ENCODE data around the gene CCDC61. TPM values are rescaled to one million over a fixed set of nuclear protein-coding genes. Genes with fewer than 3 reads are reported as not detected.

CCDC61 gene
- total RNA-seq, 1 experiment from 2014 or later = 31.0 TPM

DNA sequence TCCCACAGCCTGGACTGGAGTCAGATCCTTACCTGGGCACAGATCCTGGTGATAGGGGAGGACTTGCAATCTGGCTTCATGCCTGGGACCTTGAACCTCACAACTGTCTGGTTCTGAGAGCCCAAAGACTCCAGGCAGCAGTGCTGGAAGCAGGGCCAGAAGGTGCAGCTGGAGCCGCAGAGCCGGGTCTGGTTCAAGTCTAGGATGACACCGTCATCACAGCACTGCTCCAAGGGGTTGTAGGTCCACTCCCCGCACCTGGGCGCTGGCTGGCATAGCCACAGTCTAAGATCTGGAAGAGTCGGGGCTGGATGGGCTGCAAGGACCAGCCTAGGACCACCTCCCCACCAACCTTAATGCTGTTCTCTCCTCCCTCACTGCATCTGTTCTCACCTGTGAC is 44.9 kb downstream of the CCDC61 start:
- BruUV-seq (replicated peaks) = no TSS peak
- Mint-ChIP-seq H3K9me3 (ENCODE audit: low read depth, unreplicated experiment) (peaks cover 2% of the 10 kb centered on the region), H3K4me3 (ENCODE audit: low read depth, unreplicated experiment) (no peak overlapping the region), H3K4me1 (ENCODE audit: low read depth, unreplicated experiment) (peaks cover 9% of the 10 kb centered on the region), H3K27ac (ENCODE audit: unreplicated experiment) (no peak overlapping the region), H3K36me3 (ENCODE audit: insufficient read depth, unreplicated experiment) (no peaks in the 10 kb centered on the region), H3K27me3 (ENCODE audit: unreplicated experiment) (peaks cover 85% of the 10 kb centered on the region)
- intact Hi-C loops (cut with micrococcal nuclease; ENCODE audit: unreplicated experiment) = no loop called here
- TF ChIP-seq, protein P1, sequence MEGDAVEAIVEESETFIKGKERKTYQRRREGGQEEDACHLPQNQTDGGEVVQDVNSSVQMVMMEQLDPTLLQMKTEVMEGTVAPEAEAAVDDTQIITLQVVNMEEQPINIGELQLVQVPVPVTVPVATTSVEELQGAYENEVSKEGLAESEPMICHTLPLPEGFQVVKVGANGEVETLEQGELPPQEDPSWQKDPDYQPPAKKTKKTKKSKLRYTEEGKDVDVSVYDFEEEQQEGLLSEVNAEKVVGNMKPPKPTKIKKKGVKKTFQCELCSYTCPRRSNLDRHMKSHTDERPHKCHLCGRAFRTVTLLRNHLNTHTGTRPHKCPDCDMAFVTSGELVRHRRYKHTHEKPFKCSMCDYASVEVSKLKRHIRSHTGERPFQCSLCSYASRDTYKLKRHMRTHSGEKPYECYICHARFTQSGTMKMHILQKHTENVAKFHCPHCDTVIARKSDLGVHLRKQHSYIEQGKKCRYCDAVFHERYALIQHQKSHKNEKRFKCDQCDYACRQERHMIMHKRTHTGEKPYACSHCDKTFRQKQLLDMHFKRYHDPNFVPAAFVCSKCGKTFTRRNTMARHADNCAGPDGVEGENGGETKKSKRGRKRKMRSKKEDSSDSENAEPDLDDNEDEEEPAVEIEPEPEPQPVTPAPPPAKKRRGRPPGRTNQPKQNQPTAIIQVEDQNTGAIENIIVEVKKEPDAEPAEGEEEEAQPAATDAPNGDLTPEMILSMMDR (IDR thresholded peaks at IDR 0.05; ENCODE audit: unreplicated experiment) = no peak
- no peak for DNase-seq
- CTCF ChIA-PET = interaction anchor here (1.3 kb wide), 1 partner anchor 11 kb away, joined by 3 read pairs; no protein-coding TSS in a partner anchor

DNA sequence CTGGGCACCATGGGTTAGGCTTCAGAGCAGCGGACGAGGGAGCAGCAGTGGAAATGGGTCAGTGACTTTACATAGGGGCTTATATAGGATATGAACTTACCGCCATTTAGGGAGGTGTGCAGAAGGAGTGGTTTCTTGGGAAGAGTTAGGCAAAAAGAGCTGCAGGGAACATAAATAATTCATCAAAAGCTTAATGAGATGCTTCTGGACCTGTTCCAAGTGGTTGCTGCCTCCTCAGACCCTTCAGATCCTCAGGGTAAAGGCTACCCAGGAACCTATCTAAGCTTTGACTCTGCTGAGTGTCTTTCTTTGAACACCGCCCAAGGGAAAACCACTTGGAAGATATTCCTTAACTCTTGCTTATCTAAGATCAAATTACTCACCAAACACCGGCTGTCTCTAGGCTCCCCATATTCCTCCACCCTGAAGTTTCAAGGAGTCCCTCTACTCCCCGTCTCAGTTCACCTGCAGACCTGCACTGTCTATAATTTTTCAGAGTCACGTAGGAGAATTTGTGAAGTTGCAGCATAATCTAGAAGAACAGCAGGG is 45.8 kb downstream of the CCDC61 start, which contains the start of gene IGFL4:
TSS of gene IGFL4 (minus strand) at position 51 of the 549 bp plus-strand sequence. CDS start at position 11, 40 bp downstream.
- CTCF ChIA-PET = interaction anchor here (0.5 to 1.3 kb wide), 3 partner anchors 11 to 1220 kb away, joined by 3 read pairs; no protein-coding TSS in a partner anchor
- H3K9me3 Mint-ChIP-seq (ENCODE audit: low read depth, unreplicated experiment) = peaks cover 2% of the 10 kb centered on the region
- H3K27ac Mint-ChIP-seq (ENCODE audit: unreplicated experiment) = no peak within 1 kb of the TSS
- intact Hi-C loops (cut with micrococcal nuclease; ENCODE audit: unreplicated experiment) = no loop called here
- peaks cover 9% of the 10 kb centered on the region for H3K4me1 Mint-ChIP-seq (ENCODE audit: low read depth, unreplicated experiment)
- DNase-seq = no peak
- no peak within 1 kb of the TSS for H3K4me3 Mint-ChIP-seq (ENCODE audit: low read depth, unreplicated experiment)
- BruUV-seq (replicated peaks) = no TSS peak
- peaks cover 85% of the 10 kb centered on the region for H3K27me3 Mint-ChIP-seq (ENCODE audit: unreplicated experiment)
- H3K36me3 Mint-ChIP-seq (ENCODE audit: insufficient read depth, unreplicated experiment) = no peaks in the 10 kb centered on the region
- TF ChIP-seq, protein P1 (IDR thresholded peaks at IDR 0.05; ENCODE audit: unreplicated experiment) = no peak

DNA sequence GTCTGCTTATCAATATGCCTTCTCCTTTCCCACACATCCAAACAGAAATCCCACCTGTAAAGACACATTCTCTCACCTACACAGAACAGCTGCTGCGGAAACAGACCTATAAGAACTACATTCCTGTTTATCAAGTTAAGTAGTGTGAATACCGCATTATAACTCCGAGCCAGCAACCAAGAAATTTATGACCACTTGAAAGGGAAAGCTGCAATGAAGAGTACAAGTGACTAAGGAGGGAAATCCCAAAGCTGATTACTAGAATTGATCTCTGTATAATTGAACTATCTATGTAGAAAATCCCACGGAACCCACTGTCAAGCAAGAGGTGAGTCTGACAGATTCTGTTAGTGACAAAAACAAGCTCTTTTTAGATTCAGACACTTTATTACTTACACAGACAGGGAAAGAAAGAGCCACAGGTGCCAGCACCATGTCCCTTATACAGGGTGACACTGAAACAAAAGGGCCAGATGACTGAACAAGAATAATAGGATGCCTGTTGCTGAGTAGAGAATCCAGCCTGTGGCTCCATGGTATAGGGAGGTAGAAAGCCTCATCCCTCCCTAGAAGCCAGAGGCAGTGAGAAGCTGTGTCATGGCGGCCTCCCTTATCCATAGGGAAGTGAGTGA is 47.1 kb downstream of the CCDC61 start:
- peaks cover 9% of the 10 kb centered on the region for H3K4me1 Mint-ChIP-seq (ENCODE audit: low read depth, unreplicated experiment)
- no peak overlapping the region for H3K27ac Mint-ChIP-seq (ENCODE audit: unreplicated experiment)
- intact Hi-C loops (cut with micrococcal nuclease; ENCODE audit: unreplicated experiment) = no loop called here
- no peak for DNase-seq
- peaks cover 2% of the 10 kb centered on the region for H3K9me3 Mint-ChIP-seq (ENCODE audit: low read depth, unreplicated experiment)
- peaks cover 86% of the 10 kb centered on the region for H3K27me3 Mint-ChIP-seq (ENCODE audit: unreplicated experiment)
- BruUV-seq (replicated peaks) = no TSS peak
- no peak overlapping the region for H3K4me3 Mint-ChIP-seq (ENCODE audit: low read depth, unreplicated experiment)
- no peaks in the 10 kb centered on the region for H3K36me3 Mint-ChIP-seq (ENCODE audit: insufficient read depth, unreplicated experiment)
- CTCF ChIA-PET = interaction anchor here (1.2 kb wide), 1 partner anchor 9 kb away, joined by 5 read pairs; no protein-coding TSS in a partner anchor
- TF ChIP-seq, protein P1 (IDR thresholded peaks at IDR 0.05; ENCODE audit: unreplicated experiment) = no peak

DNA sequence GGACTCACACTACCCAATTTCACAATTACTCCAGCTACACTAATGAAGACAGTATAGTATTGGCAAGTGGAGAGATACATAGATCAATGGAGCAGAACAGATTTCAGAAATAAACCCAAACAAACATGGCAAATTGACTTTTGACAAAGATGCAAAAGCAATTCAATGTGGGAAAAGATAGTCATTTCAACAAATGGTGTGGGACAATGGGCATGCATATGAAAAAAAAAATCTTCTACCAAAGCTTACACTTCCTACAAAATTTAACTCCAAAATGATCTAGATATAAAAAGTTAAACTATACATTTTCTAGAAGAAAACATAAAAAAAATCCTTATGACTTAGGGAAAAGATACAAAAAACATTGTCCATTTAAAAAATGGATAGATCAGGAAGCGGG is 48.3 kb downstream of the CCDC61 start:
- DNase-seq = no peak
- intact Hi-C loops (cut with micrococcal nuclease; ENCODE audit: unreplicated experiment) = no loop called here
- TF ChIP-seq, protein P1 (IDR thresholded peaks at IDR 0.05; ENCODE audit: unreplicated experiment) = no peak
- Mint-ChIP-seq H3K4me1 (ENCODE audit: low read depth, unreplicated experiment) (peaks cover 9% of the 10 kb centered on the region), H3K9me3 (ENCODE audit: low read depth, unreplicated experiment) (peaks cover 2% of the 10 kb centered on the region), H3K36me3 (ENCODE audit: insufficient read depth, unreplicated experiment) (no peaks in the 10 kb centered on the region), H3K27ac (ENCODE audit: unreplicated experiment) (no peak overlapping the region), H3K4me3 (ENCODE audit: low read depth, unreplicated experiment) (no peak overlapping the region), H3K27me3 (ENCODE audit: unreplicated experiment) (peaks cover 94% of the 10 kb centered on the region)
- CTCF ChIA-PET = no interaction called here
- no TSS peak for BruUV-seq (replicated peaks)

Data from Calu3 (cell line).